HepG2 (cell line): Measurements from ENCODE around the gene HDGFL2. TPM values are rescaled to one million over a fixed set of nuclear protein-coding genes. Genes with fewer than 3 reads are reported as not detected.
A peak's percentile ranks its signal among the peaks of the same experiment; 100 is the strongest.

Source experiments
- AGO2 ChIP-seq: fragments of 200-400 bp; formaldehyde crosslinking; optimal IDR thresholded peaks from 2 replicates; pipeline ENCODE3; 2017; ENCODE audit warnings: mild to moderate bottlenecking, low read depth, low read length, moderate library complexity
- BRF2 ChIP-seq: sonication (generic); formaldehyde crosslinking; IDR thresholded peaks from 2 replicates; pipeline ENCODE4 v1.8.1; 2022; ENCODE audit warnings: mild to moderate bottlenecking, missing genetic modification reagents
- GATAD1 ChIP-seq: IDR thresholded peaks from 2 replicates; pipeline ENCODE4 v1.6.1; 2016; ENCODE audit warnings: missing genetic modification reagents, missing compliant biosample characterization
- GMEB2 ChIP-seq: IDR thresholded peaks from 2 replicates; pipeline ENCODE4 v1.6.1; 2016; ENCODE audit warnings: missing biosample characterization, missing genetic modification reagents, low read depth
- HBP1 ChIP-seq: IDR thresholded peaks from 2 replicates; pipeline ENCODE4 v1.6.1; 2016; ENCODE audit warnings: low read depth, control low read depth
- HOXA3 ChIP-seq: sonication (generic); formaldehyde crosslinking; IDR thresholded peaks from 2 replicates; pipeline ENCODE4 v1.5.0; 2020; ENCODE audit warnings: missing genetic modification reagents
- NFAT5 ChIP-seq: sonication (generic); formaldehyde crosslinking; IDR thresholded peaks from 2 replicates; pipeline ENCODE4 v1.4.0; 2020; ENCODE audit warnings: missing genetic modification reagents
- SOX13 ChIP-seq, 3 experiments: fragments of 450-650 bp in 1 of 3; sonication (generic) in 1 of 3; formaldehyde crosslinking in 1 of 3; IDR thresholded peaks in 2 of 3; conservative IDR thresholded peaks in 1 of 3; 2 replicates each; pipeline versions ENCODE4 v1.5.0 to v1.6.1; 2016 to 2020; ENCODE audit warnings: antibody characterized with exemption in 1 of 3, mild to moderate bottlenecking in 1 of 3, missing compliant biosample characterization in 1 of 3, missing genetic modification reagents in 1 of 3, moderate library complexity in 1 of 3
- ZBTB25 ChIP-seq: IDR thresholded peaks from 2 replicates; pipeline ENCODE4 v1.6.1; 2018; ENCODE audit warnings: missing genetic modification reagents
- ZC3H13 ChIP-seq: sonication (generic); formaldehyde crosslinking; IDR thresholded peaks from 2 replicates; pipeline ENCODE4 v1.8.1; 2023; ENCODE audit warnings: mild to moderate bottlenecking, missing genetic modification reagents, moderate library complexity
- ZFP37 ChIP-seq: sonication (generic); formaldehyde crosslinking; IDR thresholded peaks from 2 replicates; pipeline ENCODE4 v1.4.0; 2020; ENCODE audit warnings: missing genetic modification reagents, borderline replicate concordance
- ZFP90 ChIP-seq: sonication (generic); formaldehyde crosslinking; IDR thresholded peaks from 2 replicates; pipeline ENCODE4 v1.8.0; 2022; ENCODE audit warnings: missing genetic modification reagents, mild to moderate bottlenecking, inconsistent platforms, borderline replicate concordance
- ZMYM3 ChIP-seq: sonication (generic); formaldehyde crosslinking; IDR thresholded peaks from 2 replicates; pipeline ENCODE4 v1.5.1; 2020; ENCODE audit warnings: mild to moderate bottlenecking, missing genetic modification reagents
- ZNF563 ChIP-seq: sonication (generic); formaldehyde crosslinking; IDR thresholded peaks from 2 replicates; pipeline ENCODE4 v1.8.0; 2022; ENCODE audit warnings: mild to moderate bottlenecking, moderate library complexity, missing genetic modification reagents
- ZNF597 ChIP-seq: sonication (generic); formaldehyde crosslinking; IDR thresholded peaks from 2 replicates; pipeline ENCODE4 v1.5.0; 2020; ENCODE audit warnings: missing genetic modification reagents
- ZSCAN31 ChIP-seq: sonication (generic); formaldehyde crosslinking; IDR thresholded peaks from 2 replicates; pipeline ENCODE4 v1.5.0; 2020; ENCODE audit warnings: low read depth, mild to moderate bottlenecking, missing genetic modification reagents
- polyA plus RNA-seq, 8 experiments: library from polyadenylated mRNA; depleted of rRNA in 3 of 8; stranded (reverse) in 7 of 8; unstranded in 1 of 8; fragments of >200 nt; fragmentation: Illumina TruSeq in 4 of 8; extraction: Trizol in 4 of 8; gene quantifications; 2 replicates each; pipeline versions ENCODE4 v1.2.1 to v1.2.3, GENCODE V29; 2011 to 2016; ENCODE audit warnings: low read depth in 4 of 8, missing spikeins in 1 of 8, mixed read lengths in 1 of 8; ENCODE audit not compliant: insufficient read depth in 1 of 8
- total RNA-seq, 5 experiments: library from RNA; depleted of rRNA; stranded (reverse); fragments of >200 nt; fragmentation: Illumina TruSeq; extraction: Trizol; gene quantifications; 2 replicates each; pipeline ENCODE4 v1.2.3, GENCODE V29; 2016; ENCODE audit warnings: low read depth in 1 of 5

Gene HDGFL2
- total and polyA plus RNA-seq, 2 of the 13 experiments (the other 11 are each of a cell fraction or from before 2014, with no cell fraction given) = 20.0 to 51.1 TPM

- TF ChIP-seq HOXA3 (CRISPR knock-in tag) (peak; percentile 88), HBP1 (CRISPR knock-in tag) (no peak; the same call in 1 of the 2 replicates), ZNF597 (CRISPR knock-in tag) (no peak), ZFP90 (peak; percentile 34; the same call in 1 of the 2 replicates), ZMYM3 (no peak), ZC3H13 (CRISPR knock-in tag) (no peak), AGO2 (peak; percentile 28), SOX13 (IDR thresholded peaks at IDR 0.05) (no peak), SOX13 (CRISPR knock-in tag; conservative IDR thresholded peaks at IDR 0.05 in 1 of 2, IDR thresholded peaks at IDR 0.05 in 1 of 2) (peak in 1 of 2 experiments; percentile 34; a peak in 1 of 4 replicates), ZNF563 (CRISPR knock-in tag) (no peak), NFAT5 (no peak), ZFP37 (CRISPR knock-in tag) (no peak), GATAD1 (peak; percentile 93), GMEB2 (CRISPR knock-in tag) (no peak), ZBTB25 (peak; percentile 94), ZSCAN31 (CRISPR knock-in tag) (no peak), BRF2 (CRISPR knock-in tag) (no peak)
These were observed 14.3 kb upstream of the HDGFL2 start, which contains the start of gene UBXN6 (continued) for GRCh38 chr19:4457654-4458395.
